GF-D8 (cell line): ENCODE measurements around the gene ZNF785.
"Not testable (repeated sequence)": the region's sequence is repeated elsewhere in the genome, so short reads cannot be mapped to it uniquely, and the experiment has no call there.

Source experiments
- DNase-seq: peaks from one replicate; lab custom pipeline; 2025; lab: John Stamatoyannopoulos, UW

The ZNF785 gene

GRCh38 chr16:30565526-30565925 lies 20.0 kb downstream of the ZNF785 start:
- no peak for DNase-seq

GRCh38 chr16:30562021-30562420 lies 23.5 kb downstream of the ZNF785 start:
- DNase-seq: no peak

GRCh38 chr16:30561089-30561816 lies 24.2 kb downstream of the ZNF785 start:
- DNase-seq: no peak

- DNase-seq: no peak
These were observed 25.8 kb downstream of the ZNF785 start for GRCh38 chr16:30559690-30560089.

- DNase-seq: no peak
These were observed 26.6 kb downstream of the ZNF785 start for GRCh38 chr16:30558789-30559377.

GRCh38 chr16:30557957-30558788 lies 27.3 kb downstream of the ZNF785 start, which contains the start of gene ZNF764:
Gene ZNF764, minus strand, starts transcription at chr16:30558374. Its CDS starts 192 bp downstream, at chr16:30558182.
- DNase-seq: peak; percentile 93

GRCh38 chr16:30557707-30557956 lies 27.9 kb downstream of the ZNF785 start:
- DNase-seq: no peak

GRCh38 chr16:30556125-30556473 lies 29.4 kb downstream of the ZNF785 start:
- DNase-seq: no peak

GRCh38 chr16:30555315-30556124 lies 30.0 kb downstream of the ZNF785 start:
- no peak for DNase-seq

GRCh38 chr16:30554557-30555314 lies 30.8 kb downstream of the ZNF785 start:
- DNase-seq: no peak

GRCh38 chr16:30553393-30553899 lies 32.1 kb downstream of the ZNF785 start:
- DNase-seq: no peak

- DNase-seq: no peak
These were observed 32.5 kb downstream of the ZNF785 start for GRCh38 chr16:30552956-30553355.

- no peak for DNase-seq
These were observed 33.7 kb downstream of the ZNF785 start for GRCh38 chr16:30551781-30552180.

- DNase-seq: no peak
These were observed 36.9 kb downstream of the ZNF785 start for GRCh38 chr16:30548416-30549253.

- DNase-seq: no peak
These were observed 39.4 kb downstream of the ZNF785 start for GRCh38 chr16:30546115-30546514.

GRCh38 chr16:30543067-30543466 lies 42.4 kb downstream of the ZNF785 start:
- DNase-seq: no peak

GRCh38 chr16:30541502-30542329 lies 43.8 kb downstream of the ZNF785 start:
- no peak for DNase-seq

GRCh38 chr16:30540916-30541464 lies 44.5 kb downstream of the ZNF785 start:
- DNase-seq: not testable (repeated sequence)

GRCh38 chr16:30539986-30540526 lies 45.4 kb downstream of the ZNF785 start:
- DNase-seq: not testable (repeated sequence)
